HepG2 (cell line): ENCODE data around the gene GDF15. TPM values are rescaled to one million over a fixed set of nuclear protein-coding genes. Genes with fewer than 3 reads are reported as not detected.

Experiments
- ADNP ChIP-seq: sonication (generic); formaldehyde crosslinking; IDR thresholded peaks from 2 replicates; pipeline ENCODE4 v1.4.0; 2020; ENCODE audit warnings: missing genetic modification reagents
- AKAP8 ChIP-seq: sonication (generic); formaldehyde crosslinking; IDR thresholded peaks from 2 replicates; pipeline ENCODE4 v1.5.1; 2020; ENCODE audit warnings: mild to moderate bottlenecking, missing genetic modification reagents
- ATF7-NPFF ChIP-seq: sonication (generic); formaldehyde crosslinking; IDR thresholded peaks from 2 replicates; pipeline ENCODE4 v1.8.1; 2023; ENCODE audit warnings: mild to moderate bottlenecking, low read depth, missing genetic modification reagents, moderate library complexity
- BCL6 ChIP-seq: IDR thresholded peaks from 2 replicates; pipeline ENCODE4 v1.6.1; 2016; ENCODE audit warnings: missing genetic modification reagents, missing compliant biosample characterization
- CBX5 ChIP-seq: sonication (generic); formaldehyde crosslinking; IDR thresholded peaks from 2 replicates; pipeline ENCODE4 v1.4.0; 2020; ENCODE audit warnings: missing genetic modification reagents, borderline replicate concordance
- CHD4 ChIP-seq: fragments of 200-600 bp; sonication (generic); IDR thresholded peaks from 2 replicates; pipeline ENCODE4 v1.7.0; 2017; ENCODE audit warnings: mild to moderate bottlenecking, low read length, borderline replicate concordance
- ELF4 ChIP-seq: sonication (generic); formaldehyde crosslinking; IDR thresholded peaks from 2 replicates; pipeline ENCODE4 v1.5.0; 2020; ENCODE audit warnings: missing genetic modification reagents, mild to moderate bottlenecking, moderate library complexity, borderline replicate concordance
- HNRNPUL1 ChIP-seq: fragments of 200-400 bp; formaldehyde crosslinking; IDR thresholded peaks from 2 replicates; pipeline ENCODE4 v1.6.1; 2017; ENCODE audit warnings: low read depth, mild to moderate bottlenecking, low read length, moderate library complexity
- KDM1A ChIP-seq: IDR thresholded peaks from 2 replicates; pipeline ENCODE4 v1.6.1; 2016; ENCODE audit warnings: missing compliant biosample characterization
- NKX3-1 ChIP-seq: sonication (generic); formaldehyde crosslinking; IDR thresholded peaks from 2 replicates; pipeline ENCODE4 v1.5.0; 2020; ENCODE audit warnings: missing genetic modification reagents
- NRL ChIP-seq: sonication (generic); formaldehyde crosslinking; IDR thresholded peaks from 2 replicates; pipeline ENCODE4 v1.5.0; 2020; ENCODE audit warnings: missing genetic modification reagents, mild to moderate bottlenecking, moderate library complexity, borderline replicate concordance
- RCOR2 ChIP-seq: IDR thresholded peaks from 2 replicates; pipeline ENCODE4 v1.6.1; 2016; ENCODE audit warnings: missing biosample characterization, missing genetic modification reagents
- SAFB2 ChIP-seq: sonication (generic); formaldehyde crosslinking; IDR thresholded peaks from 2 replicates; pipeline ENCODE4 v1.5.1; 2020; ENCODE audit warnings: missing genetic modification reagents, low read depth, mild to moderate bottlenecking, borderline replicate concordance
- SAP130 ChIP-seq: IDR thresholded peaks from 2 replicates; pipeline ENCODE4 v1.6.1; 2016; ENCODE audit warnings: low read depth
- SKI ChIP-seq: fragments of 450-650 bp; IDR thresholded peaks from one replicate; pipeline ENCODE4 v1.6.1; 2018; ENCODE audit warnings: mild to moderate bottlenecking; ENCODE audit not compliant: partially characterized antibody
- SRY ChIP-seq: sonication (generic); formaldehyde crosslinking; IDR thresholded peaks from 2 replicates; pipeline ENCODE4 v1.8.0; 2022; ENCODE audit warnings: mild to moderate bottlenecking, missing genetic modification reagents
- ZMYM3 ChIP-seq: sonication (generic); formaldehyde crosslinking; IDR thresholded peaks from 2 replicates; pipeline ENCODE4 v1.5.1; 2020; ENCODE audit warnings: mild to moderate bottlenecking, missing genetic modification reagents
- ZNF713 ChIP-seq: sonication (generic); formaldehyde crosslinking; IDR thresholded peaks from 2 replicates; pipeline ENCODE4 v1.4.0; 2020; ENCODE audit warnings: mild to moderate bottlenecking, missing genetic modification reagents
- ZNF749 ChIP-seq: sonication (generic); formaldehyde crosslinking; IDR thresholded peaks from 2 replicates; pipeline ENCODE4 v1.8.0; 2022; ENCODE audit warnings: mild to moderate bottlenecking, missing genetic modification reagents, moderate library complexity, borderline replicate concordance
- ZNF790 ChIP-seq: sonication (generic); formaldehyde crosslinking; IDR thresholded peaks from 2 replicates; pipeline ENCODE4 v1.8.0; 2022; ENCODE audit warnings: missing genetic modification reagents, mild to moderate bottlenecking, borderline replicate concordance
- ZNF879 ChIP-seq: sonication (generic); formaldehyde crosslinking; IDR thresholded peaks from 2 replicates; pipeline ENCODE4 v1.8.1; 2023; ENCODE audit warnings: missing genetic modification reagents
- polyA plus RNA-seq, 8 experiments: library from polyadenylated mRNA; depleted of rRNA in 3 of 8; stranded (reverse) in 7 of 8; unstranded in 1 of 8; fragments of >200 nt; fragmentation: Illumina TruSeq in 4 of 8; extraction: Trizol in 4 of 8; gene quantifications; 2 replicates each; pipeline versions ENCODE4 v1.2.1 to v1.2.3, GENCODE V29; 2011 to 2016; ENCODE audit warnings: low read depth in 4 of 8, missing spikeins in 1 of 8, mixed read lengths in 1 of 8; ENCODE audit not compliant: insufficient read depth in 1 of 8
- total RNA-seq, 5 experiments: library from RNA; depleted of rRNA; stranded (reverse); fragments of >200 nt; fragmentation: Illumina TruSeq; extraction: Trizol; gene quantifications; 2 replicates each; pipeline ENCODE4 v1.2.3, GENCODE V29; 2016; ENCODE audit warnings: low read depth in 1 of 5
- TF ChIP-seq, protein P1 (sequence below): sonication (generic); formaldehyde crosslinking; IDR thresholded peaks from 2 replicates; pipeline ENCODE4 v1.4.0; 2020; ENCODE audit warnings: missing genetic modification reagents, borderline replicate concordance
- TF ChIP-seq, protein P2 (sequence below): sonication (generic); formaldehyde crosslinking; IDR thresholded peaks from 2 replicates; pipeline ENCODE4 v1.4.0; 2020; ENCODE audit warnings: missing genetic modification reagents
- TF ChIP-seq, protein P3 (sequence below): sonication (generic); formaldehyde crosslinking; IDR thresholded peaks from 2 replicates; pipeline ENCODE4 v1.8.0; 2022; ENCODE audit warnings: low read depth, missing genetic modification reagents
- TF ChIP-seq, protein P4 (sequence below): sonication (generic); formaldehyde crosslinking; IDR thresholded peaks from 2 replicates; pipeline ENCODE4 v1.9.0; 2022; ENCODE audit warnings: missing genetic modification reagents, mild to moderate bottlenecking, borderline replicate concordance

GDF15 gene
- total and polyA plus RNA-seq, 2 of the 13 experiments (the other 11 are each of a cell fraction or from before 2014, with no cell fraction given), result 146 to 422 TPM

DNA sequence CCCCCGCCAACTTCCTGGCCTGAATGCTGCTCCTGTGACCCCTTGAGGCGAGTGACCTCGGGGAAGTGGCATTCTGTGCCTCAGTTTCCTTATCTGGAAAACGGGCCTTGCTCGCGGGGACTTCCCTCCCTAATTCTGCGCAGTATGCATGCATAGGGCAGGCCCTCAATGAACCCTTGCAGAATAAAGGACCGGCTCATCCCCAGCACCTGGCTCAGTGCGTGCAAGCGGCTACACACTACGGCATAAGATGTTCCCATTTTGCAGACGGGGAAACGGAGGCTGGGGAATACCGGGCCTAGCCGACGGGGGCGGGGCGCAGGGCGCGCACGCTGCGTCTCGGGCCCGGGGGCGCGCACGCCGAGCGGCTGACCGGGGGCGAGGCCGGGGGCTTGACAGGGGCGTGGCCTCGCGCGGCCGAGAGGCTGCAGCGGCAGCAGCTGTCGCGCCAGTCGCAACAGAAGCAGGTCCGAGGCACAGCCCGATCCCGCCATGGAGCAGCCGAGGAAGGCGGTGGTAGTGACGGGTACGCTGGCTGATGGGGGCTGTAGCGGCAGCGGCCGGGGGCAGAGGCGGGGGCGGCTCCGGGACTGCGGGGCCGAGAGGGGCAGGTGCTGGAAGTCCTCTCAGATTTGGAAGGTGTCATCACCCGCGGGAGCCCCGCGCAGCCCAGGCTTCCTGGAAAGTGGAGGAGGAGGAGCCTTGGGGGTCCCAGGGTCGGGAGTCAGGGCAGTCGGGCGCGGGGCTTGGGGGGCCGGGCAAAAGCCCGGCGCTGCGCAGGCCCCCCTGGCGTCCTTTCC lies 45.6 kb upstream of the GDF15 start, which contains the start of gene PGPEP1 (continued):
- TF ChIP-seq, protein P1, sequence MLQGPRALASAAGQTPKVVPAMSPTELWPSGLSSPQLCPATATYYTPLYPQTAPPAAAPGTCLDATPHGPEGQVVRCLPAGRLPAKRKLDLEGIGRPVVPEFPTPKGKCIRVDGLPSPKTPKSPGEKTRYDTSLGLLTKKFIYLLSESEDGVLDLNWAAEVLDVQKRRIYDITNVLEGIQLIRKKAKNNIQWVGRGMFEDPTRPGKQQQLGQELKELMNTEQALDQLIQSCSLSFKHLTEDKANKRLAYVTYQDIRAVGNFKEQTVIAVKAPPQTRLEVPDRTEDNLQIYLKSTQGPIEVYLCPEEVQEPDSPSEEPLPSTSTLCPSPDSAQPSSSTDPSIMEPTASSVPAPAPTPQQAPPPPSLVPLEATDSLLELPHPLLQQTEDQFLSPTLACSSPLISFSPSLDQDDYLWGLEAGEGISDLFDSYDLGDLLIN (CRISPR knock-in tag), result no peak
- TF ChIP-seq, protein P2, sequence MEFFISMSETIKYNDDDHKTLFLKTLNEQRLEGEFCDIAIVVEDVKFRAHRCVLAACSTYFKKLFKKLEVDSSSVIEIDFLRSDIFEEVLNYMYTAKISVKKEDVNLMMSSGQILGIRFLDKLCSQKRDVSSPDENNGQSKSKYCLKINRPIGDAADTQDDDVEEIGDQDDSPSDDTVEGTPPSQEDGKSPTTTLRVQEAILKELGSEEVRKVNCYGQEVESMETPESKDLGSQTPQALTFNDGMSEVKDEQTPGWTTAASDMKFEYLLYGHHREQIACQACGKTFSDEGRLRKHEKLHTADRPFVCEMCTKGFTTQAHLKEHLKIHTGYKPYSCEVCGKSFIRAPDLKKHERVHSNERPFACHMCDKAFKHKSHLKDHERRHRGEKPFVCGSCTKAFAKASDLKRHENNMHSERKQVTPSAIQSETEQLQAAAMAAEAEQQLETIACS, result peak; percentile 97
- TF ChIP-seq KDM1A (CRISPR knock-in tag), result peak; percentile 99
- TF ChIP-seq HNRNPUL1, result no peak
- peak; percentile 98 for TF ChIP-seq ZMYM3 (CRISPR knock-in tag)
- TF ChIP-seq, protein P3, sequence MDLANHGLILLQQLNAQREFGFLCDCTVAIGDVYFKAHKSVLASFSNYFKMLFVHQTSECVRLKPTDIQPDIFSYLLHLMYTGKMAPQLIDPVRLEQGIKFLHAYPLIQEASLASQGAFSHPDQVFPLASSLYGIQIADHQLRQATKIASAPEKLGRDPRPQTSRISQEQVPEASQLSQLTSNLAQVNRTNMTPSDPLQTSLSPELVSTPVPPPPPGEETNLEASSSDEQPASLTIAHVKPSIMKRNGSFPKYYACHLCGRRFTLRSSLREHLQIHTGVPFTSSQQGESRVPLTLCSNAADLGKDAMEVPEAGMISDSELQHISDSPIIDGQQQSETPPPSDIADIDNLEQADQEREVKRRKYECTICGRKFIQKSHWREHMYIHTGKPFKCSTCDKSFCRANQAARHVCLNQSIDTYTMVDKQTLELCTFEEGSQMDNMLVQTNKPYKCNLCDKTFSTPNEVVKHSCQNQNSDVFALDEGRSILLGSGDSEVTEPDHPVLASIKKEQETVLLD (CRISPR knock-in tag), result peak; percentile 41; the same call in 1 of the 2 replicates
- TF ChIP-seq ELF4 (CRISPR knock-in tag), result no peak
- no peak; the same call in none of the 2 replicates for TF ChIP-seq SAP130
- TF ChIP-seq SRY (CRISPR knock-in tag), result peak; percentile 22; the same call in 1 of the 2 replicates
- TF ChIP-seq AKAP8 (CRISPR knock-in tag), result peak; percentile 51; the same call in 1 of the 2 replicates
- TF ChIP-seq BCL6 (CRISPR knock-in tag), result 0 out of 2 replicates have a peak, but pooled peaks have one; percentile 19
- TF ChIP-seq ZNF713, result 0 out of 2 replicates have a peak, but pooled peaks have one; percentile 19
- TF ChIP-seq ADNP, result peak; percentile 97
- TF ChIP-seq SAFB2 (CRISPR knock-in tag), result no peak
- peak; percentile 77; the same call in 1 of the 2 replicates for TF ChIP-seq ATF7-NPFF
- TF ChIP-seq NRL (CRISPR knock-in tag), result peak; percentile 57
- peak; percentile 97 for TF ChIP-seq CHD4
- TF ChIP-seq, protein P4, sequence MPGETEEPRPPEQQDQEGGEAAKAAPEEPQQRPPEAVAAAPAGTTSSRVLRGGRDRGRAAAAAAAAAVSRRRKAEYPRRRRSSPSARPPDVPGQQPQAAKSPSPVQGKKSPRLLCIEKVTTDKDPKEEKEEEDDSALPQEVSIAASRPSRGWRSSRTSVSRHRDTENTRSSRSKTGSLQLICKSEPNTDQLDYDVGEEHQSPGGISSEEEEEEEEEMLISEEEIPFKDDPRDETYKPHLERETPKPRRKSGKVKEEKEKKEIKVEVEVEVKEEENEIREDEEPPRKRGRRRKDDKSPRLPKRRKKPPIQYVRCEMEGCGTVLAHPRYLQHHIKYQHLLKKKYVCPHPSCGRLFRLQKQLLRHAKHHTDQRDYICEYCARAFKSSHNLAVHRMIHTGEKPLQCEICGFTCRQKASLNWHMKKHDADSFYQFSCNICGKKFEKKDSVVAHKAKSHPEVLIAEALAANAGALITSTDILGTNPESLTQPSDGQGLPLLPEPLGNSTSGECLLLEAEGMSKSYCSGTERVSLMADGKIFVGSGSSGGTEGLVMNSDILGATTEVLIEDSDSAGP (CRISPR knock-in tag), result peak; percentile 39; the same call in 1 of the 2 replicates
- peak; percentile 95 for TF ChIP-seq RCOR2 (CRISPR knock-in tag)
- TF ChIP-seq ZNF879 (CRISPR knock-in tag), result 0 out of 2 replicates have a peak, but pooled peaks have one; percentile 56
- peak; percentile 35; the same call in 1 of the 2 replicates for TF ChIP-seq ZNF790
- peak; percentile 8 for TF ChIP-seq SKI
- TF ChIP-seq CBX5, result no peak
- TF ChIP-seq NKX3-1 (CRISPR knock-in tag), result peak; percentile 41; the same call in 1 of the 2 replicates
- TF ChIP-seq ZNF749 (CRISPR knock-in tag), result no peak
